ENCODE measurements around the gene FGFRL1. TPM values are rescaled to one million over a fixed set of nuclear protein-coding genes. Genes with fewer than 3 reads are reported as not detected.
"Not testable (repeated sequence)": the region's sequence is repeated elsewhere in the genome, so short reads cannot be mapped to it uniquely, and the experiment has no call there.

The FGFRL1 gene
- total RNA-seq, 1 donor from 2014 or later = 43.6 TPM

- no peak for TF ChIP-seq CTCF (conservative IDR thresholded peaks at IDR 0.05; ENCODE audit: low read depth, low read length)
These were observed 14.4 kb upstream of the FGFRL1 start for GRCh38 chr4:996997-997374.

GRCh38 chr4:997375-998071 is 13.9 kb upstream of the FGFRL1 start:
- TF ChIP-seq CTCF (conservative IDR thresholded peaks at IDR 0.05; ENCODE audit: low read depth, low read length) = no peak
- no peak for DNase-seq (ENCODE audit: low read depth)
- H3K4me3 ChIP-seq (ENCODE audit: low read depth, low read length) = peak overlapping the region; percentile 50

More at GRCh38 chr4:996997-997374, 14.4 kb upstream of the FGFRL1 start:
- peak overlapping the region; percentile 50 for H3K4me3 ChIP-seq (ENCODE audit: low read depth, low read length)
- no peak for DNase-seq (ENCODE audit: low read depth)

- no peak for TF ChIP-seq CTCF (conservative IDR thresholded peaks at IDR 0.05; ENCODE audit: low read depth, low read length)
- no peak overlapping the region for H3K4me3 ChIP-seq (ENCODE audit: low read depth, low read length)
- no peak for DNase-seq (ENCODE audit: low read depth)
These were observed 13.2 kb upstream of the FGFRL1 start for GRCh38 chr4:998096-998691.

GRCh38 chr4:999240-999863 is 12.1 kb upstream of the FGFRL1 start:
- not testable (repeated sequence) for H3K4me3 ChIP-seq (ENCODE audit: low read depth, low read length); DNase-seq (ENCODE audit: low read depth)

GRCh38 chr4:999882-1000425 is 11.5 kb upstream of the FGFRL1 start:
- no peak overlapping the region for H3K4me3 ChIP-seq (ENCODE audit: low read depth, low read length)
- no peak for TF ChIP-seq CTCF (conservative IDR thresholded peaks at IDR 0.05; ENCODE audit: low read depth, low read length)
- DNase-seq (ENCODE audit: low read depth) = no peak

GRCh38 chr4:1000686-1001260 is 10.7 kb upstream of the FGFRL1 start:
- H3K4me3 ChIP-seq (ENCODE audit: low read depth, low read length) = no peak overlapping the region
- TF ChIP-seq CTCF (conservative IDR thresholded peaks at IDR 0.05; ENCODE audit: low read depth, low read length) = no peak
- no peak for DNase-seq (ENCODE audit: low read depth)

- DNase-seq (ENCODE audit: low read depth) = no peak
- no peak for TF ChIP-seq CTCF (conservative IDR thresholded peaks at IDR 0.05; ENCODE audit: low read depth, low read length)
- no peak overlapping the region for H3K4me3 ChIP-seq (ENCODE audit: low read depth, low read length)
These were observed 9.8 kb upstream of the FGFRL1 start for GRCh38 chr4:1001561-1002130.
